HG02759 (cell line): ENCODE data around the gene CADM2.

Experiments used
- ATAC-seq: cut with Tn5 transposase; IDR thresholded peaks from one replicate; pipeline ENCODE4 v1.9.1; 2021; ENCODE audit warnings: mild to moderate bottlenecking, moderate library complexity; ENCODE audit not compliant: unreplicated experiment

Gene CADM2

DNA sequence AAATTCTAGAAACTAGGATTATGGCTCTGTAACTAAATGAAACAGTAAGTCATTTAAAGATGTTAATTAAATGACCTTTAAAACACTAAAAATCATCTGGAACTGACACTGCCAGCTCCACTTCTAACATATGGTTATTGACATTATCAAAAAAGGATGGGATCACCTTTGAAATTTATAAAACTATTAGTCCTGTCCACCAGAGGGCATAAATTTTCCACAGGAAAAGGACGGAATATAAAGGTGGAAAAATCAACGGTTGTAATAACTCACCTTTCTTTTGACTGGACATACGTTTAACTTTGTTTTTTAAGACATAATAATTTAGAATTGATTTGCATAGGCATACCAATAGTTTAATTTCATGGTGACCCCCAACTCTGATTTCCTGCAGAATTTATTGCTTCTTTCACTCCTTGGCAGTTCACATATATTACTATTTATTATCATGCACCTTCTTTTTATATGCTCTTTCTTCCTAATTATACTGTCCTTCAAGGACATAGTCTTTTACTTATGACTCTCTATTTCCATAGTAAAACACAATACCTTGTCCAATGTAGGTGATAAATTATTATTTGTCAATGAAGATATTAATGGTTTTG is 345.7 kb downstream of the CADM2 start:
- ATAC-seq, result no peak

DNA sequence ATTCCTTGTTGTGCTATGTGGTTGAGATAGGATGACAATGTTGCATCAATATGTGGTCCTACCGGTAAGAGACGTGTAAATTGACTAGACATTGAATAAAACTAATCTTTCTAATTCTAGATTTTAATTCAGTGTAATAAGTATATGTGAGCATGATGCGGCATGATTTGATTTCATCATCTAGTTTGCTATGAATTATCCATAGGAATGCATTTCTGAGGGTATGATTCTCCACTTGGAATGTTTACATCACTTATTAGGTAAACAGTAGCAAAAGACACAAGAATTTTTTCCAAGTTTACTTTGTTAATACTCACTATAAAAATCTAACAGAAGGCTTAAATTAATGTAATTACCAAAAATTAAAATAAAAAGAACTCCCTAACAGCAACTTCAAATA is 353.5 kb downstream of the CADM2 start:
- no peak for ATAC-seq

DNA sequence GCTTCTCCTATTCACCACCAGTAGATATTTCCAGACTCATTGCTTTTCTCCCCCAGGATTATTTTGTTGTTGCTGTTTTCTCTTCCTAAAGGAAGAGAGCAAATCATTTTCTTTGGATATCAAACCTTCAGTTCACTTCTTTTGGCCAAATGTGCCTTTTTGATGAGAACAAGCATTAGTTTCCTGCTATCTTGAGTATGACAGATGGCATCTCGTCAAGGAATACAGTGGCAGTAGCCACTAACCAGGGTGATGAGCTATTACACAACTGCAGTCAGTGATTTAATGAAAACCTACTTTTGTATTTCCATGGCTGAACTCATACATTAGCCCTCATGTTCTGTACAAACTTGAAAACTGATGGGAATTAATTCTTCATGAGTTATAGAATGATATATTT is 354.6 kb downstream of the CADM2 start:
- ATAC-seq, result no peak

DNA sequence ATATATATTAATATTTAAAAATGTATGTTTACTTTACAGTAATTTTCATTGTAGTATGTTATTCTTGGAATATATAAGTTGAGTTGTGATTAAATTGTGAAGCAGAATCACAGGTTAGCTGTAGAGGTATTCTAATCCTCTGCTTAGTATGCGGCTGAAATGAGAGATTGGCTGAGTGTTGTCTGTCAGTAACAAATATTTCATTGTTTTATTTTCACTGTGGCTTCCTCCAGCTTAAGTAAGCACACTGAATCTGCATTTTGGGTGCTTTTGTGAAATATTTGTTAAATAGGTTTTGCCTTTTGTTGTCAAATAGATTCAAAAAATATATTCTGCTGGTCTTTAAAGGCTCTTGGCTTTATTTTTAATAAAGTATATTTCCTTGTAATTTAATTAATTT is 357.5 kb downstream of the CADM2 start:
- no peak for ATAC-seq

DNA sequence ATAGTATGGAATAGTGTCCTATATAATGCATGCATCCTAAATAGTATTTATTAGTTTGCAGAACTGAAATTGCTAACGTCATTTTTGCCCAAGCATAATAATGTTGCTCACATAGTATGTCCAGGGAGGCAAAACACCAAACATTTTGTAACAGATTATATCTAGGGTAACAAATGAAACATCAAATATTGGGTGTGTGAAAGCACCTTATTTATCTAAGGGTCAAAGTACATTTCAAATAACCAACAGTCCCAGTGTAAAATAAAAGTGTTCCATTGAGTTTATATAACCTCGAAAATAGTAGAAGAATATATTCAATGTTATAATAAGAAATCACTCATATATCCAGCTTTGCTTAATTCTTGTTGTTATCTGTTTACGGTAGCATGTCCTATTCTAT is 363.1 kb downstream of the CADM2 start:
- ATAC-seq, result no peak

DNA sequence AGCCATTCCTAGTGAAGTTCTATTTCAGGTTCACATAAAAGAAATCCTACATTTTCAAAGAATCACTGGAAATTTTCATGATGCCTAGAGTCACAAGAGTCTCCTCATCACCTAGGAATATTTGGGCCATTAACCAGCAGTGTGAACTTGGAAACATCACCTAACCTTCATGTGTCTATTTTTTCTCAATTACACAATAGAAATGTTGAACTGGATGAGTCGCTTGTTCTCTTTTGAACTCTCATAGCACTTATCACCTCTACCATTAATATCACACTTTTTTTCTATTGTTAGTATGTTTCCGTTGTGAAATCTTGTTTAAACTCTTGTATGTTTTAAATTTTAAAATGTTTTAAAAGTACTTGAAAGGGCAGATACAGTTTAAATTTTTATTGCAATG is 371.3 kb downstream of the CADM2 start:
- no peak for ATAC-seq

DNA sequence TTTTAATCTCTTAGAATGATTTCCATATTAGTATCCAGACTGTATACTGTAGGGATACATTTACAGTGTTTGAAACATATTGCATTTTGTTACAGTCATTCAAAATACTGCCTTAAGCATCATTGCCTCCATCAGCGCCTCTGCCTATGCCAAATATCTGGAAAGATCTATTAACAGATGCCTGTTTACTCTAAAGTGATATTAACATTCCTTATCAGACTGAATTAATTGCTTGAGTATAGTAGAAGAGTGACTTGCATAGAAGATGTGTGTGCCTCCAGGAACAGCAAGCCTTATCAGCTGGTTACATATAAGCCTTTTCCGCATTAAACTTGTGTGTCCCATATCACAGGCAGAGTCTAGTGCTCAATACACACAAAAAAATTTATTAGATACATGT is 379.1 kb downstream of the CADM2 start:
- no peak for ATAC-seq

DNA sequence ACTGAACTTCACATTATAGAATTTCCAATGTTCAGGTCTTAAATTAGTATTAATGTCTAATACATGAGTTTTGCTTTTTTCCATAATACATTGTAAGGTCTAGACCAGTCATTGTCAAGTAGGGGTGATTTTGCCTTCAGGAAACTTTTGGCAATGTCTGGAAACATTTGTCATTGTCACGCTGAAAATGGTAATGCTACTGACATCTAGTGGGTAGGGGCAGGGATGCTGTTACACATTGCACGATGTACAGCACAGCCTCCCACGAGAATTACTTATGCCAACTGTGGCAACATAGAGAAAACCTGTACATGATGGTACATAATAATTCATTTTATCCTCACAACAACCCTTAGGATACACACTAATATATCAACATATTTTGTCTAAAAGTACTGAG is 384.1 kb downstream of the CADM2 start:
- peak; percentile 42 for ATAC-seq

DNA sequence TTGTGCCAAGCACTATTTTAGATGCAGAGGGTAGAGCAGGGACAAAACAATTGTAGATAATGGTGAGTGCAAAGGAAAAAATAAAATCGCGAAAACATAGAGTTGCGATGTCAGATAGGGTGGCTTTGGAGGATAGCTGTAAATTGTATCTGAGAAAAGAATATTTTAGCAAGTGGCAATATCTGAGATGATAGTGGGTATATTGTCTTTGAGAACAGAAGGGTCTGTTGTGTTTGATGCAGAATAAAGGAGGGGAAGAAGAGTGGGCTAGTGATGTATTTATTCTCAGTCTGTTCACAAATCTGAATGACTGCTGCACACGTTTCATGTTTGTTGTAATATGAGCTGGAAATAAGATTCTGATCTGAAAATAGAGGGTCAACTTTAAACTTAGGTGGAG is 396.8 kb downstream of the CADM2 start:
- no peak for ATAC-seq

DNA sequence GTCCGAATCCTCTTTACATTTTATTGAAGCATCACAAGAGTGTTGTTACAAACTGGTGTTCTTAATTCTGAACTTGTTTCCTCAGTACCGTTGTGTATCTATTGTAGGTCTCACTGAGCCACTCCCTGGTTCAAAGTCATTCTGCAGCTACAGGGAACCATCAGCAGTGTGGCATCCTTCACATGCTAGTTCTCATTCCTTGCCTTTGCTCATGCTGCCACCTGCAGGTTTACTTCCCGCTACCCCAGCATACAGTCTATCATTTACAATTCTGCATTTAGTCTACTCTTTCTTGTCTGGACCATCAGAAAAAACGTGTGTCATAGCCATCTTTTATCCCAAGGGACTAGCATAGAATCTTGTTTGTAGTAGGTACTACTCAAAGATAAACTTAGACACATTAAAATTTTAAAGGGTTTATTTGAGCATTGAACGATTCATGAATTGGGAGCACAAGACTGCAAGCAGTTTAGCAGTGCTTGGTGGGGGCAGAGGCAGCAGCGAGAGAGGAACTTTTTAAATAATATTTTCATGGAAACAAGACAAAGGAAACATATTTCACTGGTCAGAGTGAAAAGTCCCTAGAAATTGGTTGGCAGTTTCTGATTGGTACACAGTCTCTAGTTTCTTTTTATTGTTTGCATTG is 402.1 kb downstream of the CADM2 start:
- peak; percentile 77 for ATAC-seq

DNA sequence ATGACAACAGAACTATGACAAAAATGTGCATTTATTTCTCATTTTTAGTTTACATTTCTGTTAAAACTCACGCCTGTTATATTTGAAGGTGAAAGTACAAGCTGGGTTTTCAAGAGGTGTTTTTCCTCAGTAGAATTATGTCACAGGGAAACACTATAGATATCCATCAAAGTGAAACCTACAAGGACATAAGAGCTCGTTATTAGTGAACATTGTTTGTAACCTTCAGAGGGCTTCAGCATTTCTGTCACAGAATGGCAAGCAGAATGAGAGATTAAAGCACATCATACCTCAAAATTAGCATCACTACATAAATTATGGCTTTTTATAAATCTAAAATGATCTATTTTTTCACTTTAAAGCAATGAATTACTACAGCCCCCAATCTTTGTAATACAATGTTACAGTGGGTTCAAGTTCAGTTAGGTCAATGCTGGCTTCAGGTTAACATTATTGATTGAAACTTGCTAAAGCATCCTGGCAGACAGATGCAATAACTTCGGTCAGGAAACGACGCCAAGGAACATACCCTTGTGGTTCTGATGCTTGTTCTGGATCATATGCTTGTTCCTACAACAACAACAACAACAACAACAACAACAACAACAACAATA is 405.6 kb downstream of the CADM2 start:
- ATAC-seq, result no peak

DNA sequence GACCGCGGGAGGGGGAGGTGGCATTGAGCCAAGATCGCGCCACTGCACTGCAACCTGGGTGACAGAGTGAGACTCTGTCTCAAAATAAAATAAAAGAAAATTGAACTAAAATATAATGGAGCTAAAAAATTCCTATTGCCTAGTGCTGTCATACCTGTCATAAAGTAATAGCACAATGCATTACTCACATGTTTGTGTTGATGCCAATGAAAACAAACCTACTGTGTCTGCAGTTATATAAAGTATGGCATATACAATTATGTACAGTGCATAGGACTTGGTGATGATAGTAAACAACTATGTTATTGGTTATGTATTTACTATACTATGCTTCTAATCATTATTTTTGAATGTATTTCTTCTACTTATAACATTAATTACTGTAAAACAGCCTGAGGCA is 411.6 kb downstream of the CADM2 start:
- ATAC-seq, result no peak

DNA sequence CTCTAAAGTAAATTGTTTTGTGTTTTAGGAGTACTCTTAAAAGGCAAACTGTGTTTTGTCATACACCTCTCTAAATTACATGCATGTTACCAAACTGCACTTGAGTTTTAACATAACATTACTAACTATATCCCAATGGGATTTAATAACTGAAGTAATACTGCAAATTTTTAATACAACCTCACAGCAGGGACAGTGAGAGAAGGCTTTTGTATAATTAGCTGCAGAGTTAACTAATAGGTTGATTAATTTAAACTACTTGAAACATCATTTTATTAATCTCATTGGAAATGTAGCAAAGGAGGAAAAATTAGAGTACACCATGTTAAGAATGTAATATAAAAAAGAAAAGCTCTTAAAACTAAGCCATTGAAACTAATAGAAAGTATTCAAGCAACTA is 417.3 kb downstream of the CADM2 start:
- ATAC-seq, result no peak

DNA sequence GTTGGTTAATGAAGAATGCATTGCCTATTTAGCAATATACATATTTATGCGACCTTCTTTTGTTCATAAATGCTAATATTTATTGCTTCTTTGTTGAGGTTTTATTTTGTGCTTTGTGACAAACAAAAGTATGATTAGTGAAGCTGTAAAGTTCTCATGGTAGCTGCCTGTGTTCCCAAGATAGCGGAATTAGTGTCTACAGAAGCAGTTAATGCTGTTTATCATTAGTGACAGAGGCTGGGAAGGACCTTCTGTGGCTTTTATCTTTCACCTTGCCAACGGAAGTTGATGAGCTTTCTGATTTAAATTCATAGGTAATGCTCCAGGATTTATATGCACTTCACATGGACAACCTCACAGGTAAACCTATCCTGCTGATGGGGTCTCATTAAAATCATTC is 418.3 kb downstream of the CADM2 start:
- no peak for ATAC-seq

DNA sequence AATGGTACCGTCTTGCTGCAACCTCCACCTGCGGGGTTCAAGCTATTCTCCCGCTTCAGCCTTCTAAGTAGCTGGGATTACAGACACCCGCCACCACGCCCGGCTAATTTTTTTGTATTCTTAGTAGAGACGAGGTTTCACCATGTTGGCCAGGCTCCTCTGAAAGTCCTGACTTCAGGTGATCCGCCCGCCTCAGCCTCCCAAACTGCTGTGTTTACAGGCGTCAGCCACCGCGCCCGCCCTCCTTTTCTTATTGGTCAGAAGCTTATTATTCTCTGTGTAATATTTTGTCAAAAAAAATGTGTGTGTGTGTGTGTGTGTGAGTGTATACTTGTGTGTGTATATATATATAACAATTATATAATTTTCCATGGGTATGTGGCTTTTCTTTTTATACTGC is 425.6 kb downstream of the CADM2 start:
- no peak for ATAC-seq

DNA sequence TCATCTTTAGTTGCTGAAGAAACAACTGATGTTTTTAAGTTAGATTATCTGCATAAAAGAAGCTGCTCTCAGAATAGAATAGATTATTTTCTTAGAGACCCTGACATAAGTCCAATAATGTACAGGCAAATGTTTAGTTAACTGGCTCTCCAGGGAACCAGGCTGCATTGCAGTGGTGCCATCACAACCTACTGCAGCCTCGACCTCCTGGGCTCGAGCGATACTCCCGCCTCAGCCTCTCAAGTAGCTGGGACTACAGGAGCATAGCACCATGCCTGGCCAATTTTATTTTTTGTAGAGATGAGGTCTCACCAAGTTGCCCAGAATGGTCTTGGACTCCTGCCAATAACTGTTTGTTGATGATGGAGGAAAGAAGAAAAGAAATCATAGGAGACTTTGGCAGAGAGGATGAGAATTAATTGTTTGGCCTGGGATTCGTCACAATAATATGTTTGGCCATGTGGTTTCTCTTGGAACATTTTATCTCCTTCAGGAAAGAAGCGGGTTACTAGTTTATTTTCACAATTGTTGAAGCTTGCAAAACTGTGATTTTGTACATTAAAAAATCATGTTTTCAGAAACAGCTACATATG is 429.2 kb downstream of the CADM2 start:
- no peak for ATAC-seq

DNA sequence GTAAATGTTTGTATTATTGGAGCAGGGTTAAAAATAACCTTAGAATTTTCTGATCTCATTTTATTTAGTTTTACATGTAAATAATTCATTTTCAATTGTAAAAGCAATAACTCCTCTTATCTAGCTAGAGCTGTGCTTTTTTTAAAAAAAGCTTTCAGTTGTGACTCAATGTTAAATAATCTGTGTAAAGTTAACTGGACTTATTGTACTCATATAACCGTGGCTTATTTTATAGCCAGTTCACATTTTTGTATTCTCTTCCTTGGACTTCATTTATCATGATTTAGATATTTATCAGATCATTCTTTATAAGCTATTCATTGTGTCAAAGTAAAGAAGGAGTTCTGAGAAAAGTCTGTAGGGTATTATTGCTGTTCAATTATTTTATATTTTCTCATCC is 435.6 kb downstream of the CADM2 start:
- no peak for ATAC-seq

DNA sequence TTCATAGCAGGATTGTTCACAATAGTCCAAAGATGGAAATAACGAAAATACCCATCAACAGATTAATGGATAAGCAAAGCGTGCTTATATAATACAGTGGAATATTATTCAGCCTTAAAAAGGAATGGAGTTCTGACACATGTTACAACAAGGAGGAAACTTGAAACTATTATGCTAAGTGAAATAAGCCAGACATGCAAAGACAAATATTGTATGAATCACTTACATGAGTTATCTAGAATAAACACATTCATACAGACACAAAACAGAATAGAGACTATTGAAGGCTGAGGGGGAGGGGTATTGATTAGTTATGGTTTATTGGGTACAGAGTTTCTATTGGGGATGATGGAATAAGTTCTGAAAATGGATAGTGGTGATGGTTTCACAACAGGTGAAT is 438.6 kb downstream of the CADM2 start:
- ATAC-seq, result no peak

DNA sequence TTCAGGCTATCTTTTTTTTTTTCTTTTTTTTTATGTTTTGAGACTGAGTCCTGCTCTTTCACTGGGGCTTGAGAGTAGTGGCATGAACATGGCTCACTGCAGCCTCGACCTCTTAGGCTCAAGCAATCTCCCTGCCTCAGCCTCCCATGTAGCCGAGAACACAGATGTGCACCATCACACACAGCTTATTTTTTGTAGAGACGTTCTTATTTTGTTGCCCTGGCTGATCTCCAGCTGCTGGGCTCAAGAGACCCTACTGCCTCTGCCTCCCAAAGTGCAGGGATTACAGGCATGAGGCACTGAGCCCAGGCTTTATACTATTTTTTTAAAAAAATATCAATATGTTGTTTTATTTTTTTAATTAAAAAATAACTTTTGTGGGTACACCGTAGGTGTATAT is 467.3 kb downstream of the CADM2 start:
- no peak for ATAC-seq

DNA sequence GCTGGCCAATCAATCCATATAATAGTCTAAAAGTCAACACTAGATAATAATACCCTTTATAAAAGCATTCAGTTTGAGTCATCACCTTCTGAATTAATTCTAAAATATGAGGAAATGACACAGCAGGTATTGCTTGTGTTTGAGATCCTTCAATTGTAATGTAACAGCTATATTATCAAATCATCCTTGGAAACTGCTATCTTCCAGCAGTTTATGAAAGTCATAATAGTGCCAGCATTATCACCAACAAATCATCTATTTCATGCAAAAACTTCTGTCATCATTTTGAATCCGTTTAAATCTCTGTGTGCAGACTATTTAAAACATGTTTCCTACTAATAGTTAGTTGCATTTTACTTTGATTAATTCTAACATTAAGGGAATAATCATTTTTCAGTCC is 468.7 kb downstream of the CADM2 start:
- no peak for ATAC-seq

DNA sequence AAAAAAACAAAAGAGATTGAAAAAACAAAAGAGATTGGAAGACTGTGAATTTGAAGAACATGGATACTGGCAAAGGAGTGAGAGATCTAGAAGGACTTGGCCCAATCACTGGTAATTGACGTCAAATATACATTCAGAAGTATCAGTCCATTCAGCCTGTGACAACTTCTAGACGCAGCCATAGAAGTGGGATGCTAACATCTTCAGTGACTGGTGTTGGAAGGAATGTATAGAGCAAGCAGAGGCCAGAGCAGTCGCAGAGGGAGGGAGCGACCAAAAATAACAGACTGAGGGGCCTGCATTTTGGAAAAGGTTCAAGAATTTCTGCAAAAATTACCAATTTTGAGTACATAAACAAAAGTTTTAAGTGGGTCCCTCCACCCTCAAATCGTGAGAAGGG is 473.3 kb downstream of the CADM2 start:
- no peak for ATAC-seq

DNA sequence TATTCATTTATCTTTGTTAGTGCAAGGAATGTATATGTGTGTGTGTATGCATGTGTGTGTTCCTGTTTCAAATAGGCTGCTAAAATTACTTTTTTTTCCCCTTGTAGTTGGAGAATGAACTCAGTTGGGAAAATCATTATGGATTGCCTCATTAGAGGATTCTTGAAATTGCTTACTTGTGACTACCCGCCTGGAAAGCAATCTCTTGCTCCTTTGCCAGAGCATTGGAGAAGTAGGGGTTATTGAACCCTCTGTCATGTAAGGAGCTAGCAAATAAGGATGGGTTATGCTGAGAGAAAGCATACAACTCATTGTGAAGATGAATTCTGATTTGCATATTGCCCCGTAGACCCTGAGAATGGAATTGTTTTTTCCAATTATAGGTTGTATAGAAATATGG is 474.5 kb downstream of the CADM2 start:
- ATAC-seq, result no peak
